HepG2 (cell line): ENCODE measurements around the gene POLRMT.

Experiments
- CTCF ChIP-seq: sonication (generic); formaldehyde crosslinking; IDR thresholded peaks from 2 replicates; pipeline ENCODE4 v1.5.0; 2020; ENCODE audit warnings: mild to moderate bottlenecking, missing genetic modification reagents, moderate library complexity
- FOXK2 ChIP-seq: fragments of 450-650 bp; IDR thresholded peaks from 2 replicates; pipeline ENCODE4 v1.6.1; 2016
- TRIM24 ChIP-seq: sonication (generic); formaldehyde crosslinking; IDR thresholded peaks from 2 replicates; pipeline ENCODE4 v1.8.0; 2022; ENCODE audit warnings: mild to moderate bottlenecking, missing genetic modification reagents

- TF ChIP-seq TRIM24 (CRISPR knock-in tag): no peak
- no peak for TF ChIP-seq FOXK2
- no peak for TF ChIP-seq CTCF (CRISPR knock-in tag)
These were observed 63.1 kb downstream of the POLRMT start for GRCh38 chr19:570251-570686.
